GM18498 (cell line): ENCODE results near the gene SLC38A9.
"Not testable (repeated sequence)": the region's sequence is repeated elsewhere in the genome, so short reads cannot be mapped to it uniquely, and the experiment has no call there.

Experiments used
- ATAC-seq: cut with Tn5 transposase; IDR thresholded peaks from one replicate; pipeline ENCODE4 v1.9.1; 2021; ENCODE audit warnings: mild to moderate bottlenecking, moderate library complexity; ENCODE audit not compliant: unreplicated experiment

The SLC38A9 gene, protein sequence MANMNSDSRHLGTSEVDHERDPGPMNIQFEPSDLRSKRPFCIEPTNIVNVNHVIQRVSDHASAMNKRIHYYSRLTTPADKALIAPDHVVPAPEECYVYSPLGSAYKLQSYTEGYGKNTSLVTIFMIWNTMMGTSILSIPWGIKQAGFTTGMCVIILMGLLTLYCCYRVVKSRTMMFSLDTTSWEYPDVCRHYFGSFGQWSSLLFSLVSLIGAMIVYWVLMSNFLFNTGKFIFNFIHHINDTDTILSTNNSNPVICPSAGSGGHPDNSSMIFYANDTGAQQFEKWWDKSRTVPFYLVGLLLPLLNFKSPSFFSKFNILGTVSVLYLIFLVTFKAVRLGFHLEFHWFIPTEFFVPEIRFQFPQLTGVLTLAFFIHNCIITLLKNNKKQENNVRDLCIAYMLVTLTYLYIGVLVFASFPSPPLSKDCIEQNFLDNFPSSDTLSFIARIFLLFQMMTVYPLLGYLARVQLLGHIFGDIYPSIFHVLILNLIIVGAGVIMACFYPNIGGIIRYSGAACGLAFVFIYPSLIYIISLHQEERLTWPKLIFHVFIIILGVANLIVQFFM

DNA sequence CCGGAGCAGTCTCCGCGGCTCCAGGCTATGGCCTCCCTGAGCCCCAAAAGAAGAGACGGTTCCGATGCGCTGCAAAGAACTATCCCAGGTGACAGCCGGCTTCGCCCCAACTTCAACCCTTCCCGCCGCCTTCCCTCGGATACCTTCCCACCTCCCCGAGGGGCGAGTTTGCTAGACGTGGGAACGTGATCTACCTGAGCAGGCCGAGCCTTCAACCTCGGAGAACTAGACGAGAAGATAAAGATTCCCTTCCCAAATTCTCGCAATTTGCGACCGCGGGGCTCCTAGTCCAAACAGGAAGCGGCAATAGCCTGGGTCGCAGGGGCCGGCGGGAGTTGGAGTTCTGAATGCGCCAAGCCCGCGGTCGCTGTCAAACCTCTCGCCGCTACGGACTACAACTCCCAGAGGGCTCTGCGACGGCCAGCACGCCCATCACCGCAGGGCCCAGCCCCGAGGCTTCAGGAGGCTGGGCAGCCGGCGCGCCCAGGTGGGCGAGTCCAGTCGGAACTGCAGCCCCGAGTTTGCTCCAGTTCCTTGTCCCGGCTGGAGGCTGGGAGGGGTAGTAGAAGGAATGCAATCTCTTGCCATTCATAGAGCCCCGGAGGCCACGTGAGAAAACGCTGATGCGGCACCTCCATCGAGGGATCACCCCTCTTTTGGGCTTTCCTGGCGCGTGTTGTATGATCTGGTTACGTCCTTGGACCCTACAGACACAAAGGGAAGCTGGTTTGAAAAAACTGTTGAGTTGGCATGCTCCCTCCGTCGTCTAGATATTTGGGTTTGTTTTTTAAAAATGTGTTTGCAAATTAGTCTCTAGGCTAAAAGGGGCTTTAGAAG, at the start of gene SLC38A9:
Gene SLC38A9 (minus strand): TSS at position 302 of the 837 bp plus-strand sequence. CDS start 14,366 bp downstream, outside the sequence.
- peak; percentile 100 for ATAC-seq

DNA sequence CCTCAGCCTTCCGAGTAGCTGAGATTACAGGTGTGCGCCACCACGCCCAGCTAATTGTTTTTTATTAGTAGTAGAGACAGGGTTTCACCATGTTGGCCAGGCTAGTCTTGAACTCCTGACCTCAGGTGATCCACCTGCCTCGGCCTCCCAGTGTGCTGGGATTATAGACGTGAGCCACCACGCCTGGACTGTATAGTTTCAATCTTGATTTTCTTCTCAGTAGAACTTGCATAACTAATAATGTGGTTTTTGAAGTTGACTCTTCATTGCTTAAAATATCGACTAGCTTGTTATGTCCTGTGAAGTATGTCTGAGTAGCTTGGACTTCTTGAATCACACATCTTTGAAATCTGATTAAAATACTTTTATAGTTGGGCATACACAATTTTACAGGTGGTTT, 49.6 kb upstream of the SLC38A9 start:
- not testable (repeated sequence) for ATAC-seq

DNA sequence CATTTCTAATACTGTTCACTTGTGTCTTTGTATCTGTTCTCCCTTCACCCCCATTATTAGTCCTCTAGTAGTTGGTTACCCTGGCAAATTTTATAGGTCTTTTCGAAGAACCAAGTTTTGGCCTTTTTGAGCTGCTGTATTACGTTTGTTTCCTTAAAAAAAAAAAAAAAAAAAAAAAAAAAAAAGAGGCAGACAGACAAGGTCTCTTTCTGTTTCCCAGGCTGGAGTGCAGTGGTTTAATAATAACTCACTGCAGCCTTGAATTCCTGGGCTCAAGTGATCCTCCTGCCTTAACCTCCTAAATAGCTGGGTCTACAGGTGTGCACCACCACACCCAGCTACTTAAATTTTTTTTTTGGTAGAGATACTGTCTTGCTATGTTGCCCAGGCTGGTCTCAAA, 46.6 kb upstream of the SLC38A9 start:
- no peak for ATAC-seq

DNA sequence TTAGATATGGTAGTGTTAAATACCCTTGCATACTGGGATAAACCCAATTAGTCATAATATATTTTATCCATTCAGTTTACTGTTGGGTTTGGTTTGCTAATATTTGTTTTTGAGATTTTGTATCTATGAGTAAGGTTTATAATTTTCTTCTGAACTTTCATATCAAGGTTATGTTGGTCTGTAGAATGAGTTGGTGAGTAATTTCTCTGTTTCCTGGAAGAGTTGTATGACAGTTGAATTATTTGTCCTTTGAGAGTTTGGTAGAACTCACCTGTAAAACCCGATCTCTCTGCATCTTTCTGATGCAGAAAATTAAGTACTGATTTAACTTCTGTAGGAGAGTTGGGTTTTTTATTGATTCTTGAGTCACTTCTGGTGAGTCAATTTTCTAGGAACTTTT, 46.1 kb upstream of the SLC38A9 start:
- no peak for ATAC-seq

DNA sequence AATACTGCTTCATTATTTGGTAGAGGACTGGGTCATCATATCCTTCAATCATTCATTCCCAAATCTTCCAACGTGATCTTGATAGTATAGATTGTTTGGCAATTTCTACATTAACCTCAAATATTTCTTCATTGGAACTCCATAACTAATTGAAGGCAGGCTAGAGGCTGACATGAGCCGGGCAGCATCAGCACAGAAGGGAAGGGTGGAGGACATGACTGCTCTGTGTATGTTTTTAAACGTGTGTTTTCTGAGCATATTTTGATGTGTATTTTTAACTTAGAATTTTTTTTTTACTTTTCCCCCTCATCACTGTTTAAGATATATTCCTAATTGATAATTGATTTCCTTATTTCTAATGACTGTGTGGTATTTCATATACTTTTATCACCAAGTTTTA, 38.4 kb upstream of the SLC38A9 start:
- no peak for ATAC-seq

DNA sequence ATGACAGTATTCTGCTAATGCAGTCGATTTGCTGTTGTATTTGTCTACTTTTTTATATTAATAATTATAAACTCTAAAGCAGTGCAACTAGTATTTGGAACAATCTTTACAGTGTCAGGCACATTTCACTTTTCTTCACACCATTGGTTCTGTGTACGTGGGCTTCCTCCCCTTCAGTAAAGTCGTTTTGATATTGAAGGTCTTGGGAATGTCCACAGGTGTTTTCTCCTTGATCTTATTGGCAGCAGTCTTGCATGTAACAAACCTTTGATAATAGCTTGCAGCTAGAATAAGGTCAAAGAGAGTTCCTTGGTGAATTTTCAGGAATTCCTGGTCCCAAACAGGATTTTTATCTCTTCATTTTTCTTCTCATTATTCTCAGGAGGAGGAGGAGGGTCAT, 37.9 kb upstream of the SLC38A9 start:
- no peak for ATAC-seq

DNA sequence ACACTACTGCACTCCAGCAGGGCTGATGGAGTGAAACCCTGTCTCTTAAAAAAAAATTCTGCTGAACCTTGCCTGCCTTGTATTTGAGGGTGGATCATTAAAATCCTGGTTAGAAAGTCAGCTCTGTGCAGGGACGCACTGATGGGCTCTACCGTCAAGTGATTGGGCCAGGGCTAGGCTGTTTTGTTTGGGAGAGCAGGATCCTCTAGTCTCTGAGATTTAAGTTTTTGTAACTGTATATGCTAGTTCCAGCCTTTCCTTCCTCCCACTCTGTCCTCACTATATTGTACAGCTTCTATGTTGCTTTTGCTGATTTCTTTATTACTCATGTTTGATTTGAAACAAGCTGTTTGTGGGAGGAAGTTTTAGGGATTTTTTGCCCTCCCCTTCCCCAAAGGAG, 37.3 kb upstream of the SLC38A9 start:
- no peak for ATAC-seq

DNA sequence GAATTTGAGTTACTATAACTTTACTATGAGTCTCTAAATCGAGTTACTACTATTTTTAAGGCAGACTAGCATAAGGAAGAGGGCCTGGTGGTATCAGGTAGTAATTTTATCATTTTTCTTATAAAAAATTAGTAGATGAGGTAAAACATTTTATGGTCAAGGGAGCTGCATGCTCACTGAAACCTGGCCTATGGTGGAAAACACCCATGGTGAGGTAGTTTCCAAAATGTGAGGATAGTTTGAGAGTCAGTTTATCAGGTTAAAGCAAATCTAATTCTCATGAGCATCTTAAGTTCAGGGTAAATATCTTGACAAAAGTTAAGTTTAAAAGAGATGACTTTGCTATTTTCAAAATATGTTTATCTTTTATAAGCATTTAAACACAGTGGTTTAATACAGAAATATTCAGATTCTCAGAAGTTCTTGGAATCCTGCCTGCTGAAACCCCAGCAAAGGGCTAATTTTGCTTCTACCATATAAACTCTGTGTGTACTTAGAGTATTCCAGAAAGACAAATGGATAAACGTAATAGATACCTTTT, 35.7 kb upstream of the SLC38A9 start:
- ATAC-seq, result no peak

DNA sequence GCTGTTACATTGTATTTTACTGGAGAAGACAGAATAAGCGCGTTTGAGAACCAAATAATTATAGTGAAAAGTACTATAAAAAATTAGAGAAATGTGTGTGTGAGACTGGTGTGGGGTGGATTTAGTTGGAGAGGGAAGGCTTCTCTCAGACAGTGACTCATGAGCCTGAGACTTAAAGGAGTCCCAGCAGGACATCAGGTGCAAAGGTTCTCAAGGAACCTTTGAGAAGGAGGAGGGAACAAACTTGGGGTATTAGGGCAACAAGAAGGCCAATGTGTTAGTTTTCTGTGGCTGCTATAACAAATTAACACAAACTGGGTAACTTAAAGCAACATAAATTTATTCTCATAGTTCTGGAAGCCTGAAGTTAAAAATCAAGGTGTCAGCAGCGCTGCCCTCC, 30.7 kb upstream of the SLC38A9 start:
- ATAC-seq, result no peak

DNA sequence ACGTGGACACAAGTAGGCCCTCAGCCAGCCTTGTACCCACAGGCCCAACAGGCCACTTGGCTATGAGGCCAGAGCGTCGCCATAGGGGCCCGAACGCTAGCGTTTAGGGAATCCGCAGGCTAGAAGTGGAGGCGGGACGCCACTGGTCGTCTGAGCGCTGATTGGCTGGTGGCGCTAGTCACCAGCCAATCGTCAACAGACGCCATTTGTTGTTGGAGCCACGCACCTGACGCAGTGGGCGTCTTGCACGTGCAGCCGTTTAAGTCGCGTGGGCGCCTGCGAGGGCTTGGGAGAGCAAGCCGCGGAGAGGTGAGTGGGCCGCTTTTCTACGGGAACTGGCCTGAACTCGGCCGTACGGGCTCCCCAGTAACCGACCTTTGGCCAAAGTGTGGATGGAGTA, 25.7 kb upstream of the SLC38A9 start, which contains the start of gene DDX4:
Gene DDX4 (plus strand): TSS at position 269 of the 400 bp plus-strand sequence. CDS start 903 bp downstream, outside the sequence.
- no peak for ATAC-seq

DNA sequence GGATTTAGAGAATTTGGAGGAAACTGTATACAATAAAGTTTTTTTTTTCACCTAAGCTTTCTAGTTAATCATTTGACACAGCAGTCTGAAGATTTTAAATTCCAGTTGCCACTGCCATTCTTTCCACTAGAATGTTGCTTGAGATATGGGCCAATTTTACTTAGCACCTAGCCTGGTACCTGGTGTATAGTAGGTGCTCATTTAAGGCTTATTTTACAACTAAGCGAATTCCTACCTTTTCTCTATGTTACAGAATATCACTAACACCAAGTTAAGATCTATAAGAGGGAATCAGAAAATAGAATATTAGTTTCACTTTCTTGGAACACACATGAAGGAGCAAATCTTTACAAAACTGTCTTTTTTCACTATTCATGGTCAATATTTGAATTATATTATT, 22.5 kb upstream of the SLC38A9 start:
- ATAC-seq, result no peak

DNA sequence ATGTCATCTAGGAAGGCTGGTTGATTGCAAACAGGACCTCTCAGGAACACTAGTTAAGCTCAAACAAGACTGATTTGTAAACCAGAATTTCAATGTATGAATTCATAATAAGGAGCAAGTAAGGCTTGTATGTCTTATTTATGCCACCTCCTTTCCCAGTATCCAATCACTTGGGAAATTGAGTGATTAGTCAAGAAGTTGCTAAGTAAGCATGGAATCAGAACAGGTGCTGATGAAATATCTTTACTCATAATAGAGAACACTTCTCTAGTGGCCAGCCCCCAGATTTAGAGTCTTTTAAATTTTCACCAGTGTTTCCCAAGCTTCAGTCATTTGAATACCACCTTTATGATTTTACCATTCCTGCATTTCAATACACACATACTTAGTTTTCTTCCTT, 20.5 kb upstream of the SLC38A9 start:
- no peak for ATAC-seq

DNA sequence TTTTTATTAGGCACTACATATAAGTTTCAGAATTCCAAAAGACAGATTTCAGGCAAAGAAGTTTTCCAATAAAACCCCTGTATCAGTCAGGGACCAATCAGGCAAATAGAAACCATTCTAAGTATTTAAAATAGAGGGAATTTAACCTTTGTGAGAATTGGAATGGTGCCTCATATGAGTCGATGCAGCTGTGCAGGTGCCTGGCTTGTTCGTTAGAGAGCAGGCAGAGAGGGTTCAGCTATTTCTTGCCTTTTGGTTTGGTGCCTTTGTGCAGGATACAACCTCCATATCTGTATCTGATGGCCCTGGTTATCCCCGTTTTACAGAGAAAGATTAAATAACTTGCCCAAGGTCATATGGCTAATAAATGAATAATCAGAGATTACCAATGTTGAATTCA, 19.7 kb upstream of the SLC38A9 start:
- ATAC-seq, result no peak

DNA sequence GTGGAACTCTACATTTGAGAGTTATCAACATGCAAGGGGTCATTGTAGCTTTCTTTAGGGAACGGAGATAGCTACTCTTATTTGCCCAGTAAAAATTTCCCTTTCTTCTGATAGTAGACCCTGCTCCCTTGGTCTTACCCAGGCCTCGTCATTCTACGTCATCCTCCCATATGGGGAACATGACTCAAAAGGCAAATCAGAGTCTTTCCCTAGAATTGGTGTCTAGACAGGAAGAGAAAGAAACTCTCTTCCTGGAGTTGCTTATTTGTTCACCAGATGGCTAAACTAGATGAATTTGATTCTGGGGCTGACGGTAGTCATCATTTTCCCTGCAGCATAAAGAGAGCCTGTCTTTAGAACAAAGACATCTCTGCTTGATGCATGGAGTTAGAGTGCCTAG, 12.2 kb upstream of the SLC38A9 start:
- ATAC-seq, result no peak

DNA sequence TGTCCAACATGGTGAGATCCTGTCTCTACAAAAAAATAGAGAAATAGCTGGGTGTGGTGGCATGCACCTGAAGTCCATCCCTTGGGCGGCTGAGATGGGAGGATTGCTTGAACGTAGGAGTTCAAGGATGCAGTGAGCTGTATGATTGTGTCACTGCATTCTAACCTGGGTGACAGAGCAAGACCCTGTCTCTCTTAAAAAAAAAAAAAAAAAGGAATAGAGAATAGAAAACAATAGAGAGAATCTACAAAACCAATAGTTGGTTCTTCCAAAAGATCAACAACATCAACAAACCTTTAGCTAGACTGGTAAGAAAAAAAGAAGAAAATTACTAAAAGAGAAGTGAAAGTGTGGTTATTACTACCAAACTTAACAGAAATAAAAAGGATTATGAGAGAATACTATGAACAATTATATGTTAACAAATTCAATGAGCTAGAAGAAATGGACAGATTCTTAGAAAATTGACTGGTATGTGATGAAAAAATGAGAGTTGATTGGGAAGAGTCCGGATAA, 8.1 kb upstream of the SLC38A9 start:
- no peak for ATAC-seq

DNA sequence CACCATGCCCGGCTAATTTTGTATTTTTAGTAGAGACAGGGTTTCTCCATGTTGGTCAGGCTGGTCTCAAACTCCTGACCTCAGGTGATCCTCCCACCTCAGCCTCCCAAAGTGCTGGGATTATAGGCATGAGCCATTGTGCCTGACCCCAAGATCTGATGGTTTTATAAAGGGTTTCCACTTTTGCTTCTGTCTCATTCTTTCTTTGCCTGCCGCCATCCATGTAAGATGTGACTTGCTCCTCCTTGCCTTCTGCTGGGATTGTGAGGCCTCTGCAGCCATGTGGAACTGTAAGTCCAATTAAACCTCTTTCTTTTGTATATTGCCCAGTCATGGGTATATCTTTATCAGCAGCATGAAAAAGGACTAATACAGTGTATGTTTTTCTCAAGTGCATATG, 6.9 kb upstream of the SLC38A9 start:
- ATAC-seq, result not testable (repeated sequence)

DNA sequence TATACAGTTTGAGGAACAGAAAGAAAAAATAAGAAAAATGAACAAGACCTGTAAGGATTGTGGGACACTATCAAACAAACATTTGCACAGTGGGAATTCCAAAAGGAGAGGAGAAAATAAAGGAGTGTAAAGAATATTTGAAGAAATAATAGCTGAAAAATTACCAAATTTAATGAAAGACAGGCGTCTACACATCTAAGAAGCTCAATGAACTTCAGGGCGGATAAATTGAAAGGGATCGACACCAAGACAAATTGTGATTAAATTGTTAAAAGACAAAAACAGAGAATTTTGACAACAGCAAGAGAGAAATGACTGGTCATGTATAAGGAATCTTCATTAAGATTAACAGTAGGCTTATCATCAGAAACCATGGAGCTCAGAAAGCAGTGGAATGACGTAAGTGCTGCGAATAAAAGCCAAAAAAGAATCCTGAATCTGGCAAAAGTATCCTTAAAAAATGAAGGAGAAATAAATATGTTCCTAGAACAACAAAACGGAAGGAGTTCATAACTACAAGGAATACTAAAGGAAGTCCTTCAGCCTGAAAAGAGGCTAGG, 3.5 kb upstream of the SLC38A9 start:
- ATAC-seq, result no peak

DNA sequence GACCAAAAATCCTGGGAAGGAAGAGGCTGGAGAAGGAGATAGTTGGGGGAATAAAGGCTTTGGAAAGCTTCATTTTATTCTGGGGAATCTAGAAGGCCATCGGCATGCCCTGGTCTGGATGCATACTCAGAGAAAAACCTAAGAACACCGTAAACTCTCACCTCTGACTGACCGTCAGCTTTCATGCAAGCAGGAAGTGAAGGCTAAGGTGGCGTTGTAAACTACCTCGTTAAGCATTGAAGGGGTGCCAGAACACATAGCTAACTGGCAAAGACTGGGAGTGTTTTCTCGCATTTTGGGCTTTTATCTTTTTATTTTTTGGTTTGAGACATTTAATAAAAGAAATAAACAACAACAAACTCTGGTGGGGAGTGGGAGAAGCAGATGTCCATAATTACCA, 2.6 kb upstream of the SLC38A9 start:
- ATAC-seq, result no peak

DNA sequence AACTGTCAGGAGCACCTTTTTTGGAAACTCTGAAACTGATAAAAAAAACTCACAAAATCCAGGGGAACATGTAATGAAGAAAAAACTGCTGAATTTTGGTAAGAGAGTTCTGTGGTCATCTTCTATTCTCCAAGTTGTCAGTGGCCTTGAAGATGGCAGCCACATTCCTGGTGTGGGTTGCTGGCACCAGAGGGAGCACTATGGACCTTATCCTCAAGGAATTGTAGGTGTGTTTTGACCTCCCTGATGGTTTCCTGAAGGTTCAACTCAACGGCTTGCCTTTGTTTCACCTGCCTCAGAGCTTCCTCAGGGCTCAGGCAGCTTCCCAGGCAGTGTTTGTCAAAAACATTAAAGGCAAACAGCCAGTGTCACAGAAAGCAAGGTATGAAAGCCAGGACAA, 2.2 kb upstream of the SLC38A9 start:
- ATAC-seq, result no peak

DNA sequence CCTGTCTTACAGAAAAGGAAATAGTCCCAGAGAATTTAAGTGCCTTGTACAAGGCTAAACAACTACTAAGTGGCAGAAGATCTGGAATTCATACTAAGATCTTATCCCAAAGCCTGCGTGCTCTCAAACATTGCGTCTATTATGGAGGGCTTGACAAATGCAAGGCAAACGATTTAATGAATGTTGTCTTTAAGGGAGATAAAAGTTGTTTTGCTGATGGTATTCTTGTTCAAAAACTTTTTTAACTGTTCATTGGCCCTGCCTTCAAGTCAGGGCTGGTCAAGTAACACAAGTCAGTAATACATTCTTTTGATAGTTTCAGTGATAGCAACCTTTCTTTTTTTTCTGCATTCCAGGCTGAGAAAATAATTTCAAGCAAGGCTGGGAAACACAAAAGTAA, 1.7 kb upstream of the SLC38A9 start:
- ATAC-seq, result no peak

DNA sequence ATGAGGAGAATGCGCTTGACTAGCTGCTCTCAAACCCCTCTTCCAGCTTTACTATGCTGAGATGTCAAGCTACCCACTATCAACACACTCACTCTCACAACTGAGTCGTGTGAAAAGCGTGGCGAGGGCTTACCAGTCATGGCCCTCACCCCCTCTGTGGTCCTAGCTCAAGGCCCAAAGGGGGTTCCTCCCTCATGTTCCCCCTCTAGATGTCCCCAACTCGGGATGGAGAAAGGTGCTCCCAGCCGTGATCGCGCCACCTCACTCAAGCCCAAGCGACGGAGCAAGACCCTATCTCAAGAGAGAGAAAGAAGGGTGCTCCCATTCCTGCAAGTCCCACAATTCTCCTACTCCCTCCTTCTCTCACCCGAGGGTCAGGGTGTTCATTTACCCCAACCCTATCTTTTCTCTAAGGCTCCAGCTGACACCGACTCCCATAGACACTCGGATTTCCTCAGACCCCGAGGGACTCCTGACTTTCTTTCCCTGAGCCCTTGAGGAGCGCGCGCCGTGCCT, 559 bp downstream of the SLC38A9 start:
- ATAC-seq, result no peak
